ENCODE measurements around the gene COPZ2. TPM values are rescaled to one million over a fixed set of nuclear protein-coding genes. Genes with fewer than 3 reads are reported as not detected.
"Not testable (repeated sequence)": the region's sequence is repeated elsewhere in the genome, so short reads cannot be mapped to it uniquely, and the experiment has no call there.

COPZ2 gene
- total RNA-seq, 1 donor from 2014 or later = 49.4 TPM

- no peaks in the 10 kb centered on the region for H3K27me3 Mint-ChIP-seq (ENCODE audit: unreplicated experiment)
- no peak overlapping the region for H3K4me3 Mint-ChIP-seq (ENCODE audit: unreplicated experiment)
- DNase-seq (ENCODE audit: extremely low spot score, unreplicated experiment) = no peak
- H3K9me3 Mint-ChIP-seq (ENCODE audit: unreplicated experiment) = no peaks in the 10 kb centered on the region
- TF ChIP-seq CTCF (IDR thresholded peaks at IDR 0.05) = no peak
- H3K4me1 Mint-ChIP-seq (ENCODE audit: unreplicated experiment) = peaks cover 13% of the 10 kb centered on the region
- H3K27ac Mint-ChIP-seq (ENCODE audit: unreplicated experiment) = no peak overlapping the region
- peaks cover 32% of the 10 kb centered on the region for H3K36me3 Mint-ChIP-seq (ENCODE audit: unreplicated experiment)
Measured at GRCh38 chr17:48071654-48072053, 34.1 kb upstream of the COPZ2 start.

GRCh38 chr17:48070195-48070594 lies 32.6 kb upstream of the COPZ2 start:
- H3K9me3 Mint-ChIP-seq (ENCODE audit: unreplicated experiment) = no peaks in the 10 kb centered on the region
- peaks cover 32% of the 10 kb centered on the region for H3K36me3 Mint-ChIP-seq (ENCODE audit: unreplicated experiment)
- no peak for TF ChIP-seq CTCF (IDR thresholded peaks at IDR 0.05)
- H3K4me3 Mint-ChIP-seq (ENCODE audit: unreplicated experiment) = no peak overlapping the region
- H3K27ac Mint-ChIP-seq (ENCODE audit: unreplicated experiment) = no peak overlapping the region
- peaks cover 16% of the 10 kb centered on the region for H3K4me1 Mint-ChIP-seq (ENCODE audit: unreplicated experiment)
- DNase-seq (ENCODE audit: extremely low spot score, unreplicated experiment) = no peak
- no peaks in the 10 kb centered on the region for H3K27me3 Mint-ChIP-seq (ENCODE audit: unreplicated experiment)

- no peak for DNase-seq (ENCODE audit: extremely low spot score, unreplicated experiment)
- Mint-ChIP-seq H3K4me3 (ENCODE audit: unreplicated experiment) (no peak overlapping the region), H3K27ac (ENCODE audit: unreplicated experiment) (peak overlapping the region; percentile 35), H3K4me1 (ENCODE audit: unreplicated experiment) (peaks cover 14% of the 10 kb centered on the region), H3K27me3 (ENCODE audit: unreplicated experiment) (no peaks in the 10 kb centered on the region), H3K36me3 (ENCODE audit: unreplicated experiment) (peaks cover 35% of the 10 kb centered on the region), H3K9me3 (ENCODE audit: unreplicated experiment) (no peaks in the 10 kb centered on the region)
- TF ChIP-seq CTCF (IDR thresholded peaks at IDR 0.05) = peak; percentile 48
Measured at GRCh38 chr17:48068491-48068961, 30.9 kb upstream of the COPZ2 start.

GRCh38 chr17:48067808-48068207 lies 30.2 kb upstream of the COPZ2 start:
- Mint-ChIP-seq H3K36me3 (ENCODE audit: unreplicated experiment) (peaks cover 35% of the 10 kb centered on the region), H3K27ac (ENCODE audit: unreplicated experiment) (peak overlapping the region; percentile 35), H3K4me1 (ENCODE audit: unreplicated experiment) (peaks cover 14% of the 10 kb centered on the region)
- H3K9me3 Mint-ChIP-seq (ENCODE audit: unreplicated experiment); H3K27me3 Mint-ChIP-seq (ENCODE audit: unreplicated experiment); DNase-seq (ENCODE audit: extremely low spot score, unreplicated experiment); H3K4me3 Mint-ChIP-seq (ENCODE audit: unreplicated experiment): not testable (repeated sequence)

GRCh38 chr17:48067245-48067644 lies 29.6 kb upstream of the COPZ2 start:
- Mint-ChIP-seq H3K9me3 (ENCODE audit: unreplicated experiment) (no peaks in the 10 kb centered on the region), H3K4me3 (ENCODE audit: unreplicated experiment) (no peak overlapping the region), H3K27me3 (ENCODE audit: unreplicated experiment) (no peaks in the 10 kb centered on the region), H3K36me3 (ENCODE audit: unreplicated experiment) (peaks cover 37% of the 10 kb centered on the region), H3K27ac (ENCODE audit: unreplicated experiment) (peak overlapping the region; percentile 48), H3K4me1 (ENCODE audit: unreplicated experiment) (peaks cover 14% of the 10 kb centered on the region)
- no peak for TF ChIP-seq CTCF (IDR thresholded peaks at IDR 0.05)
- DNase-seq (ENCODE audit: extremely low spot score, unreplicated experiment) = no peak

GRCh38 chr17:48066656-48067055 lies 29.1 kb upstream of the COPZ2 start:
- peaks cover 14% of the 10 kb centered on the region for H3K4me1 Mint-ChIP-seq (ENCODE audit: unreplicated experiment)
- H3K36me3 Mint-ChIP-seq (ENCODE audit: unreplicated experiment) = peaks cover 39% of the 10 kb centered on the region
- no peak for DNase-seq (ENCODE audit: extremely low spot score, unreplicated experiment)
- H3K4me3 Mint-ChIP-seq (ENCODE audit: unreplicated experiment) = no peak overlapping the region
- no peak for TF ChIP-seq CTCF (IDR thresholded peaks at IDR 0.05)
- no peaks in the 10 kb centered on the region for H3K9me3 Mint-ChIP-seq (ENCODE audit: unreplicated experiment)
- H3K27ac Mint-ChIP-seq (ENCODE audit: unreplicated experiment) = peak overlapping the region; percentile 69
- no peaks in the 10 kb centered on the region for H3K27me3 Mint-ChIP-seq (ENCODE audit: unreplicated experiment)
